Cardiac muscle cell (in vitro differentiated cells and primary cell): Measurements from ENCODE around the gene AKIP1. TPM values are rescaled to one million over a fixed set of nuclear protein-coding genes. Genes with fewer than 3 reads are reported as not detected.

Experiments used
- DNase-seq, 2 donors: peaks; one replicate each; pipeline versions ENCODE4 v3.0.0 to v3.0.0-alpha.2; 2010 to 2017; ENCODE audit warnings: low read depth in 1 of 2, low spot score in 1 of 2
- H3K27ac ChIP-seq: fragments of 200-600 bp; sonication (generic); 2 replicates; pipeline ENCODE4 v1.5.1; 2016
- H3K27me3 ChIP-seq: fragments of 200-600 bp; sonication (generic); 2 replicates; pipeline ENCODE4 v1.6.0; 2016; ENCODE audit warnings: control low read depth
- H3K36me3 ChIP-seq: fragments of 200-600 bp; sonication (generic); 2 replicates; pipeline ENCODE4 v1.5.1; 2016; ENCODE audit warnings: control low read depth
- H3K4me1 ChIP-seq: fragments of 200-600 bp; sonication (generic); 2 replicates; pipeline ENCODE4 v1.8.1; 2017; ENCODE audit warnings: low read depth, mild to moderate bottlenecking, mixed run types
- H3K4me3 ChIP-seq: fragments of 200-600 bp; sonication (generic); 2 replicates; pipeline ENCODE4 v1.5.1; 2016; ENCODE audit warnings: mild to moderate bottlenecking
- H3K9me3 ChIP-seq: fragments of 200-600 bp; sonication (generic); 2 replicates; pipeline ENCODE4 v1.5.1; 2017; ENCODE audit warnings: low read depth, mild to moderate bottlenecking, control low read depth
- polyA plus RNA-seq: library from polyadenylated mRNA; unstranded; fragments of >200 nt; fragmentation: Nextera tagmentation; extraction: Ambion mirVana; gene quantifications from 2 replicates; pipeline ENCODE4 v1.2.1, GENCODE V29; 2016
- total RNA-seq: library from RNA; depleted of rRNA; stranded (reverse); fragments of >200 nt; gene quantifications from 2 replicates; pipeline ENCODE4 v1.2.3, GENCODE V29; 2016
- TF ChIP-seq, protein P1 (sequence below): IDR thresholded peaks from 2 replicates; pipeline ENCODE4 v1.5.1; 2012; ENCODE audit warnings: low read depth, mild to moderate bottlenecking, low read length

AKIP1 gene
- total and polyA plus RNA-seq, 2 experiments from 2014 or later, result 26.2 to 51.1 TPM

DNA sequence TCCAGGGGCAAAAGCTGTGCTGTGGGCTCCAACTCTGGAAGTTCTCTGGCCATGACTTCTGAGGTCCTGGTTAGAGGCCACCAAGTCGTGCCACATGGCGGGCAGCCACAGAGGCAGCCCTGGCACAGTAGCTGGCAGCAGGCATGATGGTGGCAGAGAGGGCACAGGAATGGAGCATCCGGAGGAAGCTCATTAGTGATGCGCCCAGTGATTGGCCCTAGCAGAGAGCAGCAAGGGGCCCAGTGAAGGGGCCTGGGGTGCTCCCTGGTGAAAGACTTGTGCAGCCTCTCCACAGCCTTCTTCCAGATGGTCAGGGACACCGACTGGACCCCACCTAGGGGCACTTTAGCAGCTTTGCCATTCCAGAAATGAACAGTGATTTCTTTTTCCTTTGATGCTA is 14.7 kb downstream of the AKIP1 start:
- Histone ChIP-seq H3K27ac (no peak overlapping the region), H3K4me1 (no peaks in the 10 kb centered on the region), H3K36me3 (peaks cover 5% of the 10 kb centered on the region), H3K27me3 (no peaks in the 10 kb centered on the region), H3K9me3 (no peaks in the 10 kb centered on the region), H3K4me3 (no peak overlapping the region)
- DNase-seq, result no peak
- TF ChIP-seq, protein P1, sequence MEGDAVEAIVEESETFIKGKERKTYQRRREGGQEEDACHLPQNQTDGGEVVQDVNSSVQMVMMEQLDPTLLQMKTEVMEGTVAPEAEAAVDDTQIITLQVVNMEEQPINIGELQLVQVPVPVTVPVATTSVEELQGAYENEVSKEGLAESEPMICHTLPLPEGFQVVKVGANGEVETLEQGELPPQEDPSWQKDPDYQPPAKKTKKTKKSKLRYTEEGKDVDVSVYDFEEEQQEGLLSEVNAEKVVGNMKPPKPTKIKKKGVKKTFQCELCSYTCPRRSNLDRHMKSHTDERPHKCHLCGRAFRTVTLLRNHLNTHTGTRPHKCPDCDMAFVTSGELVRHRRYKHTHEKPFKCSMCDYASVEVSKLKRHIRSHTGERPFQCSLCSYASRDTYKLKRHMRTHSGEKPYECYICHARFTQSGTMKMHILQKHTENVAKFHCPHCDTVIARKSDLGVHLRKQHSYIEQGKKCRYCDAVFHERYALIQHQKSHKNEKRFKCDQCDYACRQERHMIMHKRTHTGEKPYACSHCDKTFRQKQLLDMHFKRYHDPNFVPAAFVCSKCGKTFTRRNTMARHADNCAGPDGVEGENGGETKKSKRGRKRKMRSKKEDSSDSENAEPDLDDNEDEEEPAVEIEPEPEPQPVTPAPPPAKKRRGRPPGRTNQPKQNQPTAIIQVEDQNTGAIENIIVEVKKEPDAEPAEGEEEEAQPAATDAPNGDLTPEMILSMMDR, result no peak

DNA sequence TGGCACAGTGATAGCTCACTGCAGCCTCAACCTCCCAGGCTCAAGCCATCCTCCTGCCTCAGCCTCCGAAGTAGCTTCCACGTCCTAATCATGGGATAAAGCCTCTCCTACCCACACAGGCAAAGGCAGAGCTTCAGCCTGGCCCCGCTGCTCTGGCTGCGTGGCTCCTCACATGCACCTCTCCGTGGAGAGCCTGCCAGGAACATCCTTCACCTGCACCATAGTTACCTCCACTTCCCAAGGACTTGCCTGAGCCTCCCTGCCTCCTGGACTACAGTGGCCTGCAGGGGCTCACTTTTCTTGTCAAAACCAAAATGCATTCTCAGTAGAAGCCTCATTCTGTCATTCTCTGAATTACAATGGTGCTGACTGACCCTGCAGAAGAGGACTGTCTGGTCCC is 15.2 kb downstream of the AKIP1 start:
- Histone ChIP-seq H3K4me1 (no peaks in the 10 kb centered on the region), H3K36me3 (peaks cover 5% of the 10 kb centered on the region), H3K27ac (no peak overlapping the region), H3K27me3 (no peaks in the 10 kb centered on the region), H3K4me3 (no peak overlapping the region), H3K9me3 (no peaks in the 10 kb centered on the region)
- DNase-seq, result no peak
- TF ChIP-seq, protein P1, result no peak

DNA sequence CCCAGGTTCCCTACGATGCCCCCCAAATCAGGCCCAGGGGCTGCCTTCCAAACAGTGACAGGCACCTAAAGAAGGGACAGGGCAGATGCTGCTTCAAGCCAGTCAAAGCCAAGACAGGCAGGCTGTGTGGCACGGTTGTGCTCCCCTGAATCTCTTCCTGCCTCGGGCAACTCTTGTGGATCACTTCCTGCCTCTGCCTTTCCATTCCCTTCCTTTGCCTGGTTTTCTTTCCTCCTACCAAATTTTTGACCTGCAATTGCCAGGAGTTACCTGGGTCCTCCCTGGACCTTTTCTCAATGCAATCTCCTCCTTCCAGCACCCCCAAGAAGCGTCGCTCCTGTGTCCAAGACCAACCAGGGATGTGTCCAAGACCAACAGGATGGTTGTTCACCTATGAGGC is 16.2 kb downstream of the AKIP1 start:
- no peaks in the 10 kb centered on the region for H3K27me3 ChIP-seq
- H3K27ac ChIP-seq, result no peak overlapping the region
- TF ChIP-seq, protein P1, result no peak
- no peak for DNase-seq
- H3K36me3 ChIP-seq, result no peaks in the 10 kb centered on the region
- H3K4me3 ChIP-seq, result no peak overlapping the region
- H3K9me3 ChIP-seq, result no peaks in the 10 kb centered on the region
- no peaks in the 10 kb centered on the region for H3K4me1 ChIP-seq

DNA sequence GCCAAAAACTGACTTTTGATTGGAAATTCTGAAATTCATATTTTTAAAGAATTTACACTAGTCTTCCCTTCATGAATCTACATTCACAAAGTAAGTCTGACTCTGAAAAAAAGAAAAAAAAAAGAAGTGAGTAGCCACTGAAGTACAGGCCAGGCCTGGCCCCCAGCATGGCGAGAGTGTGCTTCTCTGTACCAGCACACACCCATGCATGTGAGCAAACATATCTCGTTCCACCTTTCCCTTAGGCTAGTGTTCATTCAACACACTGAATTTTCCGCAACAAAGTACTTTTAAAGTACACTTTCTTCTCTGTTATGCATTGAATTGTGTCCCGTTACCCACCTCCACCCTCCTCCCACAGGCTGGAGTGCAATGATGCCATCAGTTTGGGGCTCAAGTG is 17.2 kb downstream of the AKIP1 start:
- Histone ChIP-seq H3K36me3 (no peaks in the 10 kb centered on the region), H3K9me3 (no peaks in the 10 kb centered on the region), H3K4me1 (no peaks in the 10 kb centered on the region), H3K27ac (no peak overlapping the region), H3K4me3 (no peak overlapping the region), H3K27me3 (no peaks in the 10 kb centered on the region)
- DNase-seq, result no peak
- TF ChIP-seq, protein P1, result no peak

DNA sequence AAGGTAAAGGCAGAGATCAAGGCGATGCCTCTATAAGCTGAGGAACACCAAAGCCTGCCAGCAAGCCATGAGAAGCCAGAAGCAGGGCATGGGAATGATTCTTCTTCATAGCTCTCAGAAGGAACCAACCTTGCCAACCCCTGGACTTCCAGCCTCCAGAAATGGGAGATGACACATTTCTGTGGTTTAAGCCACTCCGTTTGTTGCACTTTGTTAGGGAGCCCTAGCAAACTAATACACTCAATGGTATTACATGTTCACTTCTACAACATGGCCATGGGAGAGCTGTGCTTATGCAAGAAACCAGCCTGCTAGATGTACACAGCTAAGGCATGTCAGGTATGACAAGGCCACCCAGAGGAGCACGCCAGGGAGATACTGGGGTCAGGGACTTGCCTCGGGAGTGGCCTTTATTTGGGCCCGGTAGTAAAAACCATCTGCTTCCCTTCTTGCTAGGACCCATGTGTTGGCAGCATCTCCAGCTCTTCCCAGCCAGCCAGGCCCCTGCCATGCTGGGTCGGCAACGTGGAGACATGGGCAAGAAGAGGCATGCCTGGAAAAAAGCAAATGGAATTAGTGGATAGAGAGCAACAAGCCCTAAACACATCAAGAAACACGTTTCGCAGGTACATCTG is 18.1 kb downstream of the AKIP1 start:
- no peaks in the 10 kb centered on the region for H3K4me1 ChIP-seq
- H3K9me3 ChIP-seq, result no peaks in the 10 kb centered on the region
- TF ChIP-seq, protein P1, result no peak
- H3K27me3 ChIP-seq, result no peaks in the 10 kb centered on the region
- no peaks in the 10 kb centered on the region for H3K36me3 ChIP-seq
- H3K27ac ChIP-seq, result no peak overlapping the region
- H3K4me3 ChIP-seq, result no peak overlapping the region
- DNase-seq, result no peak
